SU-DHL-6 (cell line): ENCODE measurements around the gene HOXC6.

Experiments used
- CTCF ChIP-seq: fragments of 200-600 bp; sonication (generic); IDR thresholded peaks from one replicate; pipeline ENCODE4 v1.5.1; 2017; ENCODE audit warnings: antibody characterized with exemption, mild to moderate bottlenecking, low read length, moderate library complexity; ENCODE audit not compliant: insufficient read depth, poor library complexity, severe bottlenecking
- EZH2phosphoT487 ChIP-seq: fragments of 200-600 bp; sonication (generic), shearing (Covaris generic); conservative IDR thresholded peaks from 2 replicates; pipeline ENCODE4 v1.6.1; 2018; ENCODE audit warnings: mild to moderate bottlenecking, antibody characterized with exemption, low read length, moderate library complexity, mixed read lengths

DNA sequence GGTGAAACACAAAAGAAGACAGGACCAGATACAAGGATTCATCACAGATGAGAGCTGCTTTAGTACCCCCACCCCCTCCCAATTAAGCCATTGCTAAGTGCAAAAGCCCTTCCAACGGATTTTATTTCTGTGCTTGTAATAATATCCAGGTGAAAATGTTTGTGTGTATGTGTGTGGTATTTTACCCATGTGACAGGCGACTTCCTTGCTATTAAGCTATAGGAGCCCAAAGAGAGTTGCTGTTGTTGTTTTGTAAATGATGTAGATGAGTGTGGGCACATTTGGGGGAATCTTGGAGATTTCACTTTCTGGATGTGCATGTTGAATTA is 22.2 kb downstream of the HOXC6 start:
- TF ChIP-seq CTCF (no peak), EZH2phosphoT487 (no peak)
